ENCODE results near the gene OR2A7.
"Not testable (repeated sequence)": the region's sequence is repeated elsewhere in the genome, so short reads cannot be mapped to it uniquely, and the experiment has no call there.

Gene OR2A7

DNA sequence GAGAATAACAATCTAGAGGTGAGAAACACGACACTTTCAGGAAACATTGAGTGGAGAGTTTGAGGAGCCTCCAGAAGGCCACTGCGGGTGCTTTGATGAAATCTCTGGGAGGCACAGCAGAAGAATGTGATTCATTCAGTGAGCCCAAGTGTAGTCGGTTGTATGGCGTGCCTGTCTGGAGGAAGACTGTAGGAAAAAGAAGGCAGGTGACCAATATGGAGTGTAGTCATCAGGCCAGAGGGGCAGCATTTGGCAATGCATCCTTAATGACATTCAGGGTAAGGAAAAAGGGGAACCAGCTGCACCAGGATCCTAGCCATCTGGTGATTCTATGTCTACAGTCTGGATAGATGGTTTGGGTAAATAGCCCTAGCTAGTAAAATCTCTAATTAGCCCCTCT, 12.3 kb downstream of the OR2A7 start:
- not testable (repeated sequence) for DNase-seq

DNA sequence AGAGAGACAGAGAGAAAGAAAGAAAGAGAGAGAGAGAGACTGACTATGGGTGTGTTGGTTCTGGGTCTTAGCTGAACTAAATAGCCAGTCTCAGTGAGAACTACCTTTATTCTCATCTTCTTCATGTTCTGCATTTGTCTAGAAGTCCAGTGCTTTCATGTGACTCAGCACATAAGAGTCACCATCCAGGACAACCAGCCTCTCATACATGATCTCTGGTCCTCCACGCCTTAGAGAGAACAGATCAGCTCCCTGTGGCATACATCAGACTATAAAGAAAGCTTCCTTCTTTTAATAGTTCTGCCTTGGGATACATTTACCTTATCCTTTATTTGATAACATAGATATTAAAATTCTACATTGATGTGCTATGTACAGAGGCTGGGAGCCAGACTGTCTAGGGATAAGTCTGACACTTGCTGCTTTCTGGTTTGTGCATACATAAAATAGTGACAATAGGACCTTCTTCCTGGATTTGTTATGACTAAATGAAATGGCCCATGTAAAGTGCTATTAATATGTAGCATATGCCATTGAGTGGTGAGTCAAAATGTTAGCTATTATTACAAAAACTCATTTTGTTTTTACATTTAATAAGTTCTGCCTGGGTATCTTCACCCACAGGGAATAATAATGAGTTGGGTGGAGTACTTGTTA, 16.8 kb downstream of the OR2A7 start:
- DNase-seq: not testable (repeated sequence)

GRCh38 chr7:144246967-144247366, 17.6 kb downstream of the OR2A7 start:
- not testable (repeated sequence) for DNase-seq

GRCh38 chr7:144245372-144245771, 19.2 kb downstream of the OR2A7 start:
- not testable (repeated sequence) for DNase-seq

DNA sequence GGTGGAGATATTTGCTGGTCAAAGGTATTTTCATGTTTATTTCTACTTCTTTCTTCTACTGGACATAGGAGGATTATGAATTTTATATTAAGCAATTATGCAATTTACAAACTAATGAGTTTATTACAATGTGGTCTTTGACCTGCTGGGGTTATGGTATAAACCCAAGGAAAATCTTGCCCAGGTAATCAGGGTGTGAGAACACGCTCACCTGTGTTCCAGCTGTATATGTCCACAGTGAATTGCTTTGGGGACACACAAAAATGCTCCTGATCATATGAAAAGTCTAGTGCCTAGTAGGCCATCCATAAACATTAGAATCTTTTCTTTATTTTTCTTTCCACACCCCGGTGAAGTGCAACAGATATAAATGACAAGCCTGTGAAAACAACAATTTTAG, 25.2 kb downstream of the OR2A7 start, which contains the start of gene OR2A42:
OR2A42 (minus strand) TSS at position 241 of the 400 bp plus-strand sequence. CDS start 6,762 bp downstream, outside the sequence.
- not testable (repeated sequence) for DNase-seq

DNA sequence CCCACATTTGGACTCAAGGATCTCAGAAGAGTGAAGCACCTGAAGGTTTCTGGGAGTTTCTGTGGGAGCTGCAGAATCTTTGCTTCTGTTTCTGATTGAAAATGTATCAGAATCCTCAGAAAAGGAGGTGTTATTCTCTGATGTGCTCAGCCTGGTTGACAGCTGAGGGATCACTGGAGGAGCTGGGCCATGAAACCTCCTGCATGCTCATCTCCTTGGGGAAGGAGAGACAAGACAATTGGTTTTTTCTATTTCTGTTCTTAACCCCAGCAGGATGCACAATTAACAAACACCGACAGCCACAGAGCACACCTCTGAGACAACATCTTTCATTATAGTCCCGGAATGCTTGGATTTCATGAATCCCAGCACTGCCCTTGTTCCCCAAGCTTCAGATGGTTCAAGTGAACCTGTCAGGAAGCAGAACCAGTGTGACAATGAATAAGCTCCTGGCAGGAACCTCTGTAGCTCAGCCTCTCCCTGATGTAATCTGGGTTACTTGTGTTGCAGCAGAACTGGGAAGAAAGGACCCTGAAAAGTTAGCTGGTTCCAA, 26.0 kb downstream of the OR2A7 start:
- not testable (repeated sequence) for DNase-seq

GRCh38 chr7:144233039-144233438, 31.6 kb downstream of the OR2A7 start:
- DNase-seq: not testable (repeated sequence)

DNA sequence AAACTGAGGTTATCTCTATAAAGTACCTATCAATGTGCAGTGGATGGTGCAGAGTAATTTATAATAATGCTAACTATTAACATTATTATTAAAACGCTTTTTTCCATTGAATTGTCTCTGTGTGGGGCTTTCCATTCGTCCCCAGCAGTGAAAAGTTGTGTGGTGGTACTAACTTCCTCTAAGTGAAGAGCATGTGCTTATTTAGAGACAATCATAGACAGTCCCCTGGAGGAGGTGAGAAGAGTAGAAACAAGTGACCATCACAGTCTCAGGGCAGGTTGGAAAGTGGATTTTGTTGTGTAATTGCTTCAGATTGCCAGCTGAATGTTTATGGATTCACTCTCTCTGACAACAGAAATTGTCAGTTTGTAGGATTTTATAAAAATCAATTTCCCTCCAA, 33.6 kb downstream of the OR2A7 start:
- DNase-seq: not testable (repeated sequence)

- not testable (repeated sequence) for DNase-seq
Measured at GRCh38 chr7:144228810-144229209, 35.8 kb downstream of the OR2A7 start.

DNA sequence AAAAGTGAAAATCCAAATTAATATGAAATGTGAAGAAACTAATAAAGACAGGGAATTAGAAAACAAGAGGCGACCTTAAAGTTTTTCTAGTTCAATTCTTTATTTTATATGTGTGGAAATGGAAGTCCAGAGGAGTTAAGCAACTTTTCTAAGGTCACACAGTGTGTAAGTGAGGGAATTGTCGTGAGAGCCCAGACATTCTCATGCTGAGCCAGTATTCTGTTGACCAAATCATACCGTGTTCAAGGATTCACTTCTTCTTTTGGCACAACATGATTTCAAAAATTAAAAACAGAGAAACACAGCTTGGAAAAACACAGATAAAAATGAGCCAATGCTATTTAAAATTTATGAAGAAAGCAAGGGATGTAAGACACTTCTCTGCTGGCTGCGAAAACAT, 37.7 kb downstream of the OR2A7 start:
- DNase-seq: not testable (repeated sequence)

DNA sequence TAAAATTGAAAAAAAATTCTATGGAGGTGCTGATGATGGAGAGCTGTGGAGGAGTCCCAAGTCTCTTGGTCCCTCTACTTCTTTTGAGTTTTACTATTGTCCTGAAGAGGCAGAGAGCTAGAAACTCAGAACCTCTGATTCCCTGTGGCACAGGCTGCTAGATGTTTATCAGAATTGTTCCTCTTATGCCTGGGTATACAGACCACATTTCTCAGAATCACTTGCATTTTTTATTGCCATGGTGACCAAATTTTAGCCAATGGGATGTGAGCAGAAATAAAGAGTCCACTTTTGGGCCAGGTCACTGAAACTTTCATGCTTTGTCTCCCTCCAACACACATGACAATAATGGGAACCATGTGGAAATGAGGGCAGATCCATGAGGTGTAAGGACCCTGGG, 40.9 kb downstream of the OR2A7 start:
- DNase-seq: not testable (repeated sequence)

DNA sequence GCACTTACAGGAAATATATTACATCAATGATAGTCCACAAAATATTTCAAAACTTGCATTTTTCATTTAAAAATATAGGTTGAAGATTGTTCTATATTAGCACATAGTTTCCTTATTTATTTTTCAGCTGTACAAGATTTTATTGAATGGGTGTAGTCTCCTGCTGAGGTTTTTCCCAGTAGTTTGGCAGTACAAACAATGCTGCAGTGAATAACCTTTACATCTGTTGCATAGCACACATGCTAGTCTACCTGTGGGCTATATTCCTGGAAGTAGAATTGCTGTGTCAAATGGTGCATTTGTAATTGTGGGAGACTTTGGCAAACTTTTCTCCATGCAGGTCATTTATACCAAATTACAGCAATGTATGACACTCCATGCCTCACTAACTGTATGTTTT, 44.1 kb downstream of the OR2A7 start:
- DNase-seq: not testable (repeated sequence)

DNA sequence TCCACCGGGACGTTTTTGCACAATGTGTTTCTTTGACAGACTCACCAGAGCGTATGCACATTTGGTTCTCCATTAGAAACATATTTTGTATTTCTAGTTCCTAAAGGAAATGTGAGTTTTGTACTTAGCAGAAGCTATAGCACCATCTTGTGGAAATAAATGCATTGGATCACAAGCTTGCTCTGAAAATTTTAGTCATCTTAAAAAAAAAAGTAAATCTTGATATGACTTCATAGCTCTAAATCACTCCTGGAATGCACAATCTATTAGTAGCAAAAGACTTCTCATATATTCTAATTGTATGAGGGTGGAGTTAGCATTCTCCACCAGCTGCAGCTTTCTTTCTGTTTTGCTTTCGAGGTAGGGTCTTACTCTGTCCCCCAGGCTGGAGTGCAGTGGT, 45.4 kb downstream of the OR2A7 start:
- not testable (repeated sequence) for DNase-seq

- not testable (repeated sequence) for DNase-seq
Measured at GRCh38 chr7:144218581-144218980, 46.0 kb downstream of the OR2A7 start.

- DNase-seq: not testable (repeated sequence)
Measured at GRCh38 chr7:144217200-144217599, 47.4 kb downstream of the OR2A7 start.
